H9 (cell line): Measurements from ENCODE around the gene RNF225. TPM values are rescaled to one million over a fixed set of nuclear protein-coding genes. Genes with fewer than 3 reads are reported as not detected.

ENCODE experiments used
- DNase-seq: peaks from one replicate; pipeline ENCODE4 v3.0.0-alpha.2; 2017
- H2AFZ ChIP-seq: one replicate; pipeline ENCODE4 v1.6.1; 2013; ENCODE audit warnings: mild to moderate bottlenecking, low read length, control low read depth, moderate library complexity
- H2AK5ac ChIP-seq: 2 replicates; pipeline ENCODE4 v1.6.1; 2013; ENCODE audit warnings: low read length, control low read depth, mixed read lengths; ENCODE audit not compliant: insufficient read length
- H2BK120ac ChIP-seq: one replicate; pipeline ENCODE4 v1.6.1; 2013; ENCODE audit warnings: low read depth, mild to moderate bottlenecking, low read length, control low read depth, inconsistent platforms; ENCODE audit not compliant: poor library complexity, severe bottlenecking
- H2BK12ac ChIP-seq: 2 replicates; pipeline ENCODE4 v1.6.1; 2013; ENCODE audit warnings: low read length, control low read depth, mixed read lengths, low read depth; ENCODE audit not compliant: insufficient read length
- H2BK15ac ChIP-seq: 2 replicates; pipeline ENCODE4 v1.6.1; 2013; ENCODE audit warnings: low read depth, low read length, control low read depth
- H2BK20ac ChIP-seq: one replicate; pipeline ENCODE4 v1.6.1; 2013; ENCODE audit warnings: low read depth, mild to moderate bottlenecking, low read length, control low read depth, inconsistent platforms; ENCODE audit not compliant: poor library complexity, severe bottlenecking
- H2BK5ac ChIP-seq: 2 replicates; pipeline ENCODE4 v1.6.1; 2013; ENCODE audit warnings: low read length, control low read depth, mixed read lengths; ENCODE audit not compliant: insufficient read length
- H3K14ac ChIP-seq: 2 replicates; pipeline ENCODE4 v1.6.1; 2013; ENCODE audit warnings: low read length, control low read depth; ENCODE audit not compliant: insufficient read depth
- H3K18ac ChIP-seq: 2 replicates; pipeline ENCODE4 v1.6.1; 2013; ENCODE audit warnings: low read depth, mild to moderate bottlenecking, mixed read lengths, low read length, control low read depth; ENCODE audit not compliant: insufficient read length
- H3K23ac ChIP-seq: 2 replicates; pipeline ENCODE4 v1.6.1; 2013; ENCODE audit warnings: low read length, control low read depth, mixed read lengths, low read depth; ENCODE audit not compliant: insufficient read length
- H3K23me2 ChIP-seq: 2 replicates; pipeline ENCODE4 v1.6.1; 2013; ENCODE audit warnings: low read depth, mild to moderate bottlenecking, mixed read lengths, low read length, control low read depth; ENCODE audit not compliant: insufficient read length, poor library complexity, severe bottlenecking
- H3K27ac ChIP-seq: 2 replicates; pipeline ENCODE4 v1.5.1; 2013; ENCODE audit warnings: low read length, control low read depth, mixed read lengths, low read depth; ENCODE audit not compliant: insufficient read length
- H3K27me3 ChIP-seq: 2 replicates; pipeline ENCODE4 v1.6.1; 2013; ENCODE audit warnings: low read length, control low read depth, inconsistent platforms; ENCODE audit not compliant: insufficient read depth
- H3K4ac ChIP-seq: 2 replicates; pipeline ENCODE4 v1.6.1; 2013; ENCODE audit warnings: low read depth, mild to moderate bottlenecking, control low read depth, inconsistent platforms, low read length, moderate library complexity
- H3K4me1 ChIP-seq: 2 replicates; pipeline ENCODE4 v1.6.1; 2013; ENCODE audit warnings: low read length, control low read depth, inconsistent platforms; ENCODE audit not compliant: insufficient read depth
- H3K4me2 ChIP-seq: 2 replicates; pipeline ENCODE4 v1.6.1; 2013; ENCODE audit warnings: low read length, control low read depth, mixed read lengths; ENCODE audit not compliant: insufficient read length, insufficient read depth
- H3K56ac ChIP-seq: 2 replicates; pipeline ENCODE4 v1.6.1; 2013; ENCODE audit warnings: low read depth, mild to moderate bottlenecking, mixed read lengths, low read length, control low read depth; ENCODE audit not compliant: insufficient read length
- H3K79me1 ChIP-seq: 2 replicates; pipeline ENCODE4 v1.6.1; 2013; ENCODE audit warnings: low read depth, mild to moderate bottlenecking, moderate library complexity, low read length, control low read depth, inconsistent platforms; ENCODE audit not compliant: insufficient read depth, poor library complexity, severe bottlenecking
- H3K79me2 ChIP-seq: 2 replicates; pipeline ENCODE4 v1.6.1; 2013; ENCODE audit warnings: low read length, control low read depth, inconsistent platforms; ENCODE audit not compliant: insufficient read depth
- H3K9ac ChIP-seq: 2 replicates; pipeline ENCODE4 v1.6.1; 2013; ENCODE audit warnings: low read length, control low read depth, mixed read lengths; ENCODE audit not compliant: insufficient read length; ENCODE audit errors: extremely low read depth
- H3K9me3 ChIP-seq: one replicate; pipeline ENCODE4 v1.6.1; 2013; ENCODE audit warnings: low read depth, low read length, inconsistent platforms; ENCODE audit not compliant: control insufficient read depth
- H3T11ph ChIP-seq: one replicate; pipeline ENCODE4 v1.6.1; 2013; ENCODE audit warnings: mild to moderate bottlenecking, low read length, control low read depth, inconsistent platforms
- H4K20me1 ChIP-seq: one replicate; pipeline ENCODE4 v1.6.1; 2013; ENCODE audit not compliant: control insufficient read depth, insufficient read length, insufficient read depth
- H4K5ac ChIP-seq: 2 replicates; pipeline ENCODE4 v1.6.1; 2013; ENCODE audit warnings: low read depth, mild to moderate bottlenecking, mixed read lengths, low read length, control low read depth; ENCODE audit not compliant: insufficient read length
- H4K8ac ChIP-seq: replicated peaks from 2 replicates; pipeline ENCODE4 v1.6.1; 2013; ENCODE audit warnings: low read length, control low read depth, mixed read lengths, low read depth; ENCODE audit not compliant: insufficient read length
- H4K91ac ChIP-seq: 2 replicates; pipeline ENCODE4 v1.6.1; 2013; ENCODE audit warnings: low read depth, mild to moderate bottlenecking, moderate library complexity, mixed read lengths, low read length, control low read depth; ENCODE audit not compliant: insufficient read length
- H3K27ac Mint-ChIP-seq, 3 experiments: 2 replicates in 2 of 3; 3 replicates in 1 of 3; pipeline ENCODE4 v1.8.0; 2020 to 2021; ENCODE audit warnings: mixed read lengths in 3 of 3, mild to moderate bottlenecking in 1 of 3, moderate library complexity in 1 of 3
- H3K27me3 Mint-ChIP-seq: 2 replicates; pipeline ENCODE4 v1.8.0; 2021; ENCODE audit warnings: low read depth, mild to moderate bottlenecking, moderate library complexity, mixed read lengths
- H3K36me3 Mint-ChIP-seq, 3 experiments: 2 replicates in 2 of 3; 3 replicates in 1 of 3; pipeline ENCODE4 v1.8.0; 2020 to 2021; ENCODE audit warnings: low read depth in 3 of 3, mixed read lengths in 3 of 3; ENCODE audit not compliant: insufficient read depth in 1 of 3
- H3K4me1 Mint-ChIP-seq, 2 experiments: 2 replicates each; pipeline ENCODE4 v1.8.0; 2020; ENCODE audit warnings: mixed read lengths in 2 of 2
- H3K4me3 Mint-ChIP-seq, 2 experiments: 2 replicates in 1 of 2; 3 replicates in 1 of 2; pipeline ENCODE4 v1.8.0; 2020 to 2021; ENCODE audit warnings: mild to moderate bottlenecking in 2 of 2, mixed read lengths in 2 of 2, moderate library complexity in 1 of 2
- H3K9me3 Mint-ChIP-seq, 2 experiments: 2 replicates in 1 of 2; 3 replicates in 1 of 2; pipeline ENCODE4 v1.8.0; 2020; ENCODE audit warnings: mild to moderate bottlenecking in 2 of 2, mixed read lengths in 2 of 2, moderate library complexity in 1 of 2
- WGBS: extraction: QIAGEN DNeasy Blood & Tissue Kit; methylation state at CpG from one replicate; pipeline ENCODE4 v1.1.7; 2013; ENCODE audit warnings: missing lambda C conversion rate, low lambda C conversion rate, mixed read lengths; ENCODE audit not compliant: insufficient read length; ENCODE audit errors: extremely low coverage; 5-methylcytosine and 5-hydroxymethylcytosine counted together
- total RNA-seq: library from RNA; stranded (reverse); gene quantifications from 2 replicates; pipeline ENCODE4 v1.2.1, GENCODE V29; 2021
- TF ChIP-seq, protein P1 (sequence below): fragments of 200-600 bp; sonication (generic); conservative IDR thresholded peaks from 3 replicates; pipeline ENCODE4 v1.8.0; 2021; ENCODE audit warnings: antibody characterized with exemption, mild to moderate bottlenecking

RNF225 gene
- total RNA-seq, 1 experiment from 2014 or later: 2.1 TPM

DNA sequence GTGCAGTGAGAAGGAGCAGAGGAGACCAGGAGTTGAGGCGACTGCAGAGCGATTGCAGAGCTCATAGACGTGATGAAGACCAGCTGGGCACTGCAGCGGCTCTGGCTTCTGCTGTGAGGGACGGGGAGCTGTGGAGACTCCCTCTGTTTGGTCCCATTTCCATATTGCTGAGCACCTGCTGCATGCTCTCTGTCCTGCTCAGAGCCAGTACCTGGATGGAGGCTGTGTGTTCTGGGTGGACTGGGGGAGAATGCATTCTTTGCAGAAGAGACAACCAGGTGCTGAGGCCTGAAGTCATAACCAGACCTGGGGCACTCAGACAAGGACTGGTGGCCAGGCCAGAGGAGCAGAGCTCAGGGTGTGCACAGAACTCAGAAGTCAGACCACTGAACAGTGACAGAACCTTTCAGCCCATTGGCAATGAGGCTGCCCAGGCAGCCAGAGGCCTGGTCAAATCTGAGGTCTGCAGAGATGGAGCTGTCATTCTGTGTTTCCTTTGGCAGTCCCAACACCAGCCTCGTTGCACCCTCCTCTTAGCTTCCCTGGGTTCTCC, 40.9 kb upstream of the RNF225 start:
- Histone ChIP-seq H4K8ac (no peak overlapping the region), H3K14ac (no peak overlapping the region), H2BK20ac (no peak overlapping the region), H3K9ac (no peak overlapping the region), H3K23me2 (peaks cover 2% of the 10 kb centered on the region), H3K9me3 (no peaks in the 10 kb centered on the region), H3K4me2 (no peak overlapping the region), H2BK120ac (no peak overlapping the region), H3K23ac (no peak overlapping the region), H3K79me2 (no peaks in the 10 kb centered on the region), H3T11ph (no peak overlapping the region), H3K27me3 (no peaks in the 10 kb centered on the region), H2BK5ac (no peak overlapping the region), H2AFZ (no peak overlapping the region), H4K91ac (no peak overlapping the region), H3K79me1 (no peaks in the 10 kb centered on the region), H3K4ac (no peak overlapping the region), H3K27ac (no peak overlapping the region), H4K5ac (no peak overlapping the region), H2BK12ac (no peak overlapping the region), H3K18ac (no peak overlapping the region), H2BK15ac (no peak overlapping the region), H3K56ac (no peak overlapping the region), H4K20me1 (no peaks in the 10 kb centered on the region), H3K4me1 (no peaks in the 10 kb centered on the region), H2AK5ac (no peak overlapping the region)
- DNase-seq: no peak
- no peak overlapping the region for H3K27ac Mint-ChIP-seq
- WGBS: no CpG with 5 or more reads among the region's 6 CpGs
- TF ChIP-seq, protein P1, sequence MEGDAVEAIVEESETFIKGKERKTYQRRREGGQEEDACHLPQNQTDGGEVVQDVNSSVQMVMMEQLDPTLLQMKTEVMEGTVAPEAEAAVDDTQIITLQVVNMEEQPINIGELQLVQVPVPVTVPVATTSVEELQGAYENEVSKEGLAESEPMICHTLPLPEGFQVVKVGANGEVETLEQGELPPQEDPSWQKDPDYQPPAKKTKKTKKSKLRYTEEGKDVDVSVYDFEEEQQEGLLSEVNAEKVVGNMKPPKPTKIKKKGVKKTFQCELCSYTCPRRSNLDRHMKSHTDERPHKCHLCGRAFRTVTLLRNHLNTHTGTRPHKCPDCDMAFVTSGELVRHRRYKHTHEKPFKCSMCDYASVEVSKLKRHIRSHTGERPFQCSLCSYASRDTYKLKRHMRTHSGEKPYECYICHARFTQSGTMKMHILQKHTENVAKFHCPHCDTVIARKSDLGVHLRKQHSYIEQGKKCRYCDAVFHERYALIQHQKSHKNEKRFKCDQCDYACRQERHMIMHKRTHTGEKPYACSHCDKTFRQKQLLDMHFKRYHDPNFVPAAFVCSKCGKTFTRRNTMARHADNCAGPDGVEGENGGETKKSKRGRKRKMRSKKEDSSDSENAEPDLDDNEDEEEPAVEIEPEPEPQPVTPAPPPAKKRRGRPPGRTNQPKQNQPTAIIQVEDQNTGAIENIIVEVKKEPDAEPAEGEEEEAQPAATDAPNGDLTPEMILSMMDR: no peak
- H3K9me3 Mint-ChIP-seq: no peaks in the 10 kb centered on the region
- H3K4me1 Mint-ChIP-seq: peaks cover 0 to 2% of the 10 kb centered on the region in 2 experiments; a peak in 2 of 4 replicates
- no peak overlapping the region for H3K4me3 Mint-ChIP-seq
- no peaks in the 10 kb centered on the region for H3K27me3 Mint-ChIP-seq
- H3K36me3 Mint-ChIP-seq: peaks cover 0 to 4% (median 2%) of the 10 kb centered on the region in 3 experiments; a peak in 3 of 7 replicates
